C4-2B (cell line): ENCODE results near the gene F5.

Source experiments
- H3K27ac ChIP-seq: fragments of 450-650 bp; 2 replicates; pipeline ENCODE4 v1.5.1; 2017
- CTCF ChIP-seq: fragments of 450-650 bp; conservative IDR thresholded peaks from 2 replicates; pipeline ENCODE4 v1.5.1; 2017; ENCODE audit warnings: mild to moderate bottlenecking
- ZFX ChIP-seq: fragments of 450-650 bp; IDR thresholded peaks from 2 replicates; pipeline ENCODE4 v1.6.1; 2017

The F5 gene

GRCh38 chr1:169475806-169476387, 110.4 kb downstream of the F5 start:
- no peak overlapping the region for H3K27ac ChIP-seq
- no peak for TF ChIP-seq CTCF

GRCh38 chr1:169474302-169474995, 111.8 kb downstream of the F5 start:
- no peak overlapping the region for H3K27ac ChIP-seq
- no peak for TF ChIP-seq ZFX
- no peak for TF ChIP-seq CTCF

- H3K27ac ChIP-seq: no peak overlapping the region
- TF ChIP-seq CTCF: no peak
- TF ChIP-seq ZFX: no peak
Measured at GRCh38 chr1:169473347-169473746, 112.9 kb downstream of the F5 start.

GRCh38 chr1:169472738-169473137, 113.5 kb downstream of the F5 start:
- no peak for TF ChIP-seq ZFX
- no peak for TF ChIP-seq CTCF
- no peak overlapping the region for H3K27ac ChIP-seq

- H3K27ac ChIP-seq: no peak overlapping the region
- TF ChIP-seq ZFX (no peak), CTCF (no peak)
Measured at GRCh38 chr1:169468982-169469381, 117.3 kb downstream of the F5 start.

- TF ChIP-seq ZFX (no peak), CTCF (peak; percentile 79)
Measured at GRCh38 chr1:169466259-169467230, 119.7 kb downstream of the F5 start.

GRCh38 chr1:169465281-169465680, 121.0 kb downstream of the F5 start:
- no peak overlapping the region for H3K27ac ChIP-seq
- TF ChIP-seq CTCF (no peak), ZFX (no peak)

More at GRCh38 chr1:169466259-169467230, 119.7 kb downstream of the F5 start:
- no peak overlapping the region for H3K27ac ChIP-seq
